Ovary (tissue), 9 donors: ENCODE data around the gene CELF1. TPM values are rescaled to one million over a fixed set of nuclear protein-coding genes. Genes with fewer than 3 reads are reported as not detected.
A peak's percentile ranks its signal among the peaks of the same experiment; 100 is the strongest.
"Not testable (repeated sequence)": the region's sequence is repeated elsewhere in the genome, so short reads cannot be mapped to it uniquely, and the experiment has no call there.

ENCODE experiments used
- DNase-seq, 5 donors: peaks; one replicate each; pipeline ENCODE4 v3.0.0-alpha.2; 2019 to 2020
- H3K27ac ChIP-seq, 2 donors: fragments of 200-600 bp; one replicate each; pipeline versions ENCODE4 v1.5.1 to v1.8.0; 2019 to 2022
- H3K27me3 ChIP-seq: fragments of 200-600 bp; one replicate; pipeline ENCODE4 v1.8.0; 2022
- H3K36me3 ChIP-seq: fragments of 200-600 bp; sonication (generic); one replicate; pipeline ENCODE4 v1.5.1; 2019
- H3K4me1 ChIP-seq: one replicate; pipeline ENCODE4 v1.8.1; 2013; ENCODE audit warnings: mild to moderate bottlenecking, moderate library complexity; ENCODE audit not compliant: insufficient read depth
- H3K4me3 ChIP-seq: fragments of 200-600 bp; sonication (generic); one replicate; pipeline ENCODE4 v1.5.1; 2017
- H3K9me3 ChIP-seq, 2 donors: fragments of 200-600 bp in 1 of 2; sonication (generic) in 1 of 2; one replicate each; pipeline versions ENCODE4 v1.5.1 to v1.8.1; 2013 to 2019; ENCODE audit warnings: mild to moderate bottlenecking in 1 of 2, moderate library complexity in 1 of 2
- CTCF ChIP-seq, 3 donors: fragments of 450-650 bp in 2 of 3; fragments of 200-600 bp in 1 of 3; IDR thresholded peaks; one replicate each; pipeline versions ENCODE4 v1.5.1 to v1.8.0; 2016 to 2022; ENCODE audit warnings: antibody characterized with exemption in 3 of 3, mild to moderate bottlenecking in 1 of 3
- EP300 ChIP-seq: sonication (generic); formaldehyde crosslinking; IDR thresholded peaks from one replicate; pipeline ENCODE4 v1.6.1; 2017; ENCODE audit warnings: antibody characterized with exemption
- POLR2A ChIP-seq: fragments of 450-650 bp; IDR thresholded peaks from one replicate; pipeline ENCODE4 v1.6.1; 2017; ENCODE audit warnings: antibody characterized with exemption, mild to moderate bottlenecking, moderate library complexity
- WGBS, 3 donors: extraction: QIAGEN DNeasy Blood & Tissue Kit in 1 of 3; methylation state at CpG; one replicate each; pipeline versions ENCODE4 v1.1.5 to v1.1.7; 2013 to 2017; 5-methylcytosine and 5-hydroxymethylcytosine counted together
- intact Hi-C, 4 donors: fragments of 100-400 bp; cut with DNase I; formaldehyde crosslinking; loops; one replicate each; pipeline versions ENCODE4 v1.11.0 to v1.15.1; 2022 to 2023
- polyA plus RNA-seq, 2 donors: library from polyadenylated mRNA; stranded (reverse); fragments of 200-250 nt in 1 of 2; fragments of 350-450 nt in 1 of 2; fragmentation: Illumina TruSeq in 1 of 2; extraction: RNeasy Lipid Tissue Mini Kit (QIAGEN cat#74804) in 1 of 2; gene quantifications; one replicate each; pipeline ENCODE4 v1.2.3, GENCODE V29; 2013 to 2014
- total RNA-seq, 7 donors: library from RNA; depleted of rRNA in 2 of 7; stranded (reverse); fragments of >200 nt in 2 of 7; fragmentation: NEBNext Ultra II Directional in 3 of 7; extraction: Animal tissue kit (Norgen Biotek cat#: 25700) in 3 of 7; gene quantifications; one replicate each; pipeline versions ENCODE4 v1.1.0 to v1.2.4, GENCODE V29; 2016 to 2023
- donor health status: DM: no; HTN: no; CAD: no; lungs with moderate emphysema.
- donor health status: DM: no; HTN: no; CAD: no.
- donor health status: Bipolar disorder and iron deficiency.
- donor health status: DM: yes; HTN: yes; CAD: no.
- donor health status: DM: no; HTN: no; CAD: no.
- donor health status: DM: yes; HTN: yes; CAD: no.

CELF1 gene
- total and polyA plus RNA-seq, 9 donors, result 25.0 to 109 (median 71.5) TPM

GRCh38 chr11:47565340-47566148, 12.6 kb upstream of the CELF1 start, which contains the start of gene PTPMT1:
TSS of gene PTPMT1 (plus strand) at chr11:47565599. CDS start at chr11:47565623, 24 bp downstream.
- peak within 1 kb of the TSS; percentile 58 to 59 for H3K27ac ChIP-seq
- intact Hi-C loops, result no loop called here
- no peaks in the 10 kb centered on the region for H3K36me3 ChIP-seq
- DNase-seq, result peak; percentile 66 to 81 (median 72)
- WGBS, 3 donors, result 0 to 1% (median 0%) methylated on average over 58 to 86 of the region's 86 CpGs
- peak within 1 kb of the TSS; percentile 85 for H3K4me3 ChIP-seq
- H3K9me3 ChIP-seq, result no peaks in the 10 kb centered on the region
- TF ChIP-seq EP300 (no peak), CTCF (IDR thresholded peaks at IDR 0.05) (no peak), POLR2A (peak; percentile 28)
- H3K27me3 ChIP-seq, result no peaks in the 10 kb centered on the region
- H3K4me1 ChIP-seq, result peaks cover 8% of the 10 kb centered on the region

- H3K36me3 ChIP-seq, result no peaks in the 10 kb centered on the region
- peaks cover 8% of the 10 kb centered on the region for H3K4me1 ChIP-seq
- peak overlapping the region; percentile 85 for H3K4me3 ChIP-seq
- WGBS, 3 donors, result 12% methylated on average over 11 of the region's 11 CpGs
- DNase-seq, result no peak
- peak overlapping the region; percentile 58 to 59 for H3K27ac ChIP-seq
- TF ChIP-seq CTCF (IDR thresholded peaks at IDR 0.05), result no peak
- TF ChIP-seq POLR2A, result no peak
- TF ChIP-seq EP300, result no peak
- H3K9me3 ChIP-seq, result no peaks in the 10 kb centered on the region
- H3K27me3 ChIP-seq, result no peaks in the 10 kb centered on the region
- intact Hi-C loops, result no loop called here
Measured at GRCh38 chr11:47564933-47565339, 12.0 kb upstream of the CELF1 start.

- DNase-seq, result peak in 1 of 5 donors; percentile 16
- H3K4me1 ChIP-seq, intact Hi-C loops, H3K4me3 ChIP-seq, H3K27me3 ChIP-seq, H3K9me3 ChIP-seq, H3K27ac ChIP-seq, H3K36me3 ChIP-seq: not testable (repeated sequence)
- WGBS, 3 donors, result 91 to 96% (median 94%) methylated on average over 10 of the region's 10 CpGs
Measured at GRCh38 chr11:47564366-47564765, 11.4 kb upstream of the CELF1 start.

- H3K27ac ChIP-seq, H3K9me3 ChIP-seq, H3K36me3 ChIP-seq, H3K27me3 ChIP-seq, H3K4me3 ChIP-seq, DNase-seq, H3K4me1 ChIP-seq, intact Hi-C loops: not testable (repeated sequence)
- 91 to 94% (median 91%) methylated on average over 4 of the region's 4 CpGs for WGBS, 3 donors
Measured at GRCh38 chr11:47562393-47562792, 9.5 kb upstream of the CELF1 start.

- Histone ChIP-seq H3K9me3 (no peaks in the 10 kb centered on the region), H3K4me1 (peaks cover 4% of the 10 kb centered on the region), H3K4me3 (no peak overlapping the region), H3K36me3 (no peaks in the 10 kb centered on the region), H3K27me3 (no peaks in the 10 kb centered on the region), H3K27ac (no peak overlapping the region)
- DNase-seq, result no peak
- TF ChIP-seq EP300 (no peak), POLR2A (no peak), CTCF (IDR thresholded peaks at IDR 0.05) (no peak)
- intact Hi-C loops, result no loop called here
- WGBS, 3 donors, result 90 to 93% (median 91%) methylated on average over 2 of the region's 2 CpGs
Measured at GRCh38 chr11:47560426-47560825, 7.5 kb upstream of the CELF1 start.
